HG02885 (cell line): ENCODE measurements around the gene PCDHGA6.
"Not testable (repeated sequence)": the region's sequence is repeated elsewhere in the genome, so short reads cannot be mapped to it uniquely, and the experiment has no call there.

Experiments used
- ATAC-seq: cut with Tn5 transposase; IDR thresholded peaks from one replicate; pipeline ENCODE4 v1.9.1; 2021; ENCODE audit warnings: mild to moderate bottlenecking; ENCODE audit not compliant: unreplicated experiment, poor library complexity

The PCDHGA6 gene

GRCh38 chr5:141373673-141374317 lies at the start of gene PCDHGA6:
Gene PCDHGA6, plus strand, starts transcription at chr5:141373891. Its CDS starts 193 bp downstream, at chr5:141374084.
- ATAC-seq, result no peak

- peak; percentile 68 for ATAC-seq
Measured at GRCh38 chr5:141326088-141326854, 47.4 kb upstream of the PCDHGA6 start.

- ATAC-seq, result no peak
Measured at GRCh38 chr5:141328231-141328630, 45.5 kb upstream of the PCDHGA6 start.

GRCh38 chr5:141330299-141331080 lies 43.2 kb upstream of the PCDHGA6 start, which contains the start of gene PCDHGA1:
Gene PCDHGA1, plus strand, starts transcription at chr5:141330514.
- ATAC-seq, result peak; percentile 76

GRCh38 chr5:141332571-141332970 lies 41.1 kb upstream of the PCDHGA6 start:
- not testable (repeated sequence) for ATAC-seq

GRCh38 chr5:141338538-141339306 lies 35.0 kb upstream of the PCDHGA6 start, which contains the start of gene PCDHGA2:
Gene PCDHGA2, plus strand, starts transcription at chr5:141338760.
- ATAC-seq, result no peak

GRCh38 chr5:141340781-141341354 lies 32.8 kb upstream of the PCDHGA6 start:
- not testable (repeated sequence) for ATAC-seq

GRCh38 chr5:141342773-141343172 lies 30.9 kb upstream of the PCDHGA6 start:
- ATAC-seq, result no peak

- no peak for ATAC-seq
Measured at GRCh38 chr5:141343242-141343952, 30.3 kb upstream of the PCDHGA6 start, which contains the start of gene PCDHGA3. Gene PCDHGA3, plus strand, starts transcription at chr5:141343829. Its CDS starts 205 bp downstream, at chr5:141344034.

GRCh38 chr5:141343953-141344463 lies 29.7 kb upstream of the PCDHGA6 start:
- no peak for ATAC-seq

GRCh38 chr5:141345327-141345726 lies 28.4 kb upstream of the PCDHGA6 start:
- no peak for ATAC-seq

GRCh38 chr5:141346017-141346416 lies 27.7 kb upstream of the PCDHGA6 start:
- ATAC-seq, result not testable (repeated sequence)

- ATAC-seq, result no peak
Measured at GRCh38 chr5:141349917-141350619, 23.6 kb upstream of the PCDHGA6 start, which contains the start of gene PCDHGB1. Gene PCDHGB1, plus strand, starts transcription at chr5:141350099. Its CDS starts 162 bp downstream, at chr5:141350261.

- no peak for ATAC-seq
Measured at GRCh38 chr5:141351591-141351990, 22.1 kb upstream of the PCDHGA6 start.

- no peak for ATAC-seq
Measured at GRCh38 chr5:141354900-141355469, 18.7 kb upstream of the PCDHGA6 start, which contains the start of gene PCDHGA4. Gene PCDHGA4, plus strand, starts transcription at chr5:141355021. Its CDS starts 87 bp downstream, at chr5:141355108.

GRCh38 chr5:141355641-141356040 lies 18.1 kb upstream of the PCDHGA6 start:
- no peak for ATAC-seq

- ATAC-seq, result no peak
Measured at GRCh38 chr5:141356133-141356532, 17.6 kb upstream of the PCDHGA6 start.

- no peak for ATAC-seq
Measured at GRCh38 chr5:141356950-141357349, 16.7 kb upstream of the PCDHGA6 start.
